Bronchial epithelial cell (primary cell): ENCODE results near the gene PITPNM3. TPM values are rescaled to one million over a fixed set of nuclear protein-coding genes. Genes with fewer than 3 reads are reported as not detected.
A peak's percentile ranks its signal among the peaks of the same experiment; 100 is the strongest.

Experiments
- DNase-seq: peaks from one replicate; pipeline ENCODE4 v3.0.0-alpha.2; 2010; ENCODE audit warnings: low read depth
- FAIRE-seq: peaks from 2 replicates; lab custom pipeline; 2011; peaks lifted over from hg19 to GRCh38; lab: Jason Lieb, UNC
- H3K27me3 ChIP-seq: 2 replicates; pipeline ENCODE4 v1.5.1; 2011; ENCODE audit warnings: low read length; ENCODE audit not compliant: control insufficient read depth, insufficient read depth
- H3K36me3 ChIP-seq: 2 replicates; pipeline ENCODE4 v1.5.1; 2011; ENCODE audit warnings: low read length; ENCODE audit not compliant: control insufficient read depth, insufficient read depth
- H3K4me3 ChIP-seq: 2 replicates; pipeline ENCODE4 v1.5.1; 2011; ENCODE audit warnings: mild to moderate bottlenecking, low read depth, low read length, control low read depth
- CTCF ChIP-seq: IDR thresholded peaks from 2 replicates; pipeline ENCODE4 v1.5.1; 2011; ENCODE audit warnings: mild to moderate bottlenecking, moderate library complexity, low read length, control low read depth, inconsistent platforms; ENCODE audit not compliant: insufficient read depth, severe bottlenecking
- total RNA-seq: library from RNA; depleted of rRNA; stranded (reverse); fragments of >200 nt; gene quantifications from 2 replicates; pipeline ENCODE4 v1.2.1, GENCODE V29; 2014

Gene PITPNM3
- total RNA-seq, 1 donor from 2014 or later, result 25.0 TPM

- DNase-seq (no peak), FAIRE-seq (no peak)
- H3K27me3 ChIP-seq, result no peaks in the 10 kb centered on the region
- H3K36me3 ChIP-seq, result peaks cover 7% of the 10 kb centered on the region
- no peak for TF ChIP-seq CTCF
- H3K4me3 ChIP-seq, result no peak overlapping the region
These were observed 12.4 kb downstream of the PITPNM3 start for GRCh38 chr17:6544011-6544370.

GRCh38 chr17:6543079-6544010 is 13.0 kb downstream of the PITPNM3 start:
- FAIRE-seq, result peak; percentile 73

GRCh38 chr17:6542577-6542976 is 13.8 kb downstream of the PITPNM3 start:
- TF ChIP-seq CTCF, result no peak
- peaks cover 11% of the 10 kb centered on the region for H3K36me3 ChIP-seq
- DNase-seq (no peak), FAIRE-seq (no peak)
- no peaks in the 10 kb centered on the region for H3K27me3 ChIP-seq
- H3K4me3 ChIP-seq, result no peak overlapping the region

More at GRCh38 chr17:6543079-6544010, 13.0 kb downstream of the PITPNM3 start:
- Histone ChIP-seq H3K4me3 (no peak overlapping the region), H3K36me3 (peaks cover 7% of the 10 kb centered on the region), H3K27me3 (no peaks in the 10 kb centered on the region)
- no peak for TF ChIP-seq CTCF
- DNase-seq, result no peak

- no peaks in the 10 kb centered on the region for H3K27me3 ChIP-seq
- FAIRE-seq (no peak), DNase-seq (no peak)
- H3K4me3 ChIP-seq, result no peak overlapping the region
- H3K36me3 ChIP-seq, result peaks cover 9% of the 10 kb centered on the region
- TF ChIP-seq CTCF, result no peak
These were observed 14.5 kb downstream of the PITPNM3 start for GRCh38 chr17:6541886-6542285.

- FAIRE-seq, result no peak
- Histone ChIP-seq H3K36me3 (peaks cover 14% of the 10 kb centered on the region), H3K4me3 (no peak overlapping the region), H3K27me3 (no peaks in the 10 kb centered on the region)
- no peak for DNase-seq
- no peak for TF ChIP-seq CTCF
These were observed 16.5 kb downstream of the PITPNM3 start for GRCh38 chr17:6539871-6540270.
